Smooth muscle cell (in vitro differentiated cells): Measurements from ENCODE around the gene CASP10. TPM values are rescaled to one million over a fixed set of nuclear protein-coding genes. Genes with fewer than 3 reads are reported as not detected.
A peak's percentile ranks its signal among the peaks of the same experiment; 100 is the strongest.

ENCODE experiments used
- DNase-seq: peaks from one replicate; lab custom pipeline; 2025; ENCODE audit not compliant: unreplicated experiment; lab: John Stamatoyannopoulos, UW
- H2AFZ ChIP-seq: fragments of 200-600 bp; sonication (generic); 2 replicates; pipeline ENCODE4 v1.6.0; 2016; ENCODE audit warnings: antibody characterized with exemption, low read depth, mild to moderate bottlenecking
- H3F3A ChIP-seq: fragments of 200-600 bp; sonication (generic); 2 replicates; pipeline ENCODE4 v1.6.0; 2017; ENCODE audit warnings: antibody characterized with exemption, low read depth
- H3K27ac ChIP-seq: fragments of 200-600 bp; sonication (generic); 2 replicates; pipeline ENCODE4 v1.5.1; 2016; ENCODE audit warnings: low read depth, mild to moderate bottlenecking
- H3K27me3 ChIP-seq: fragments of 200-600 bp; sonication (generic); 2 replicates; pipeline ENCODE4 v1.6.1; 2016; ENCODE audit warnings: low read depth, mild to moderate bottlenecking
- H3K36me3 ChIP-seq: fragments of 200-600 bp; sonication (generic); 2 replicates; pipeline ENCODE4 v1.5.1; 2016; ENCODE audit warnings: low read depth
- H3K4me1 ChIP-seq: fragments of 200-600 bp; sonication (generic); 2 replicates; pipeline ENCODE4 v1.5.1; 2016; ENCODE audit warnings: low read depth
- H3K4me2 ChIP-seq: fragments of 200-600 bp; sonication (generic); 2 replicates; pipeline ENCODE4 v1.6.0; 2016; ENCODE audit warnings: mild to moderate bottlenecking
- H3K4me3 ChIP-seq: fragments of 200-600 bp; sonication (generic); 2 replicates; pipeline ENCODE4 v1.5.1; 2016; ENCODE audit warnings: mild to moderate bottlenecking
- H3K79me2 ChIP-seq: fragments of 200-600 bp; sonication (generic); 2 replicates; pipeline ENCODE4 v1.6.0; 2016; ENCODE audit warnings: low read depth, mild to moderate bottlenecking
- H3K9ac ChIP-seq: fragments of 200-600 bp; sonication (generic); 2 replicates; pipeline ENCODE4 v1.6.0; 2016; ENCODE audit warnings: low read depth
- H3K9me3 ChIP-seq: fragments of 200-600 bp; sonication (generic); replicated peaks from 2 replicates; pipeline ENCODE4 v1.5.1; 2016; ENCODE audit warnings: low read depth
- H4K20me1 ChIP-seq: fragments of 200-600 bp; sonication (generic); 2 replicates; pipeline ENCODE4 v1.6.0; 2016; ENCODE audit warnings: low read depth
- CTCF ChIP-seq: fragments of 200-600 bp; sonication (generic); IDR thresholded peaks from 2 replicates; pipeline ENCODE4 v1.5.1; 2017; ENCODE audit warnings: borderline replicate concordance, mild to moderate bottlenecking, antibody characterized with exemption; ENCODE audit not compliant: insufficient read depth, poor library complexity, severe bottlenecking
- WGBS: methylation state at CpG from one replicate; pipeline ENCODE4 v1.1.7; 2016; ENCODE audit warnings: low lambda C conversion rate; 5-methylcytosine and 5-hydroxymethylcytosine counted together
- polyA plus RNA-seq: library from polyadenylated mRNA; unstranded; fragments of >200 nt; fragmentation: Nextera tagmentation; extraction: Ambion mirVana; gene quantifications from 2 replicates; pipeline ENCODE4 v1.2.1, GENCODE V29; 2016
- total RNA-seq: library from RNA; depleted of rRNA; stranded (reverse); fragments of >200 nt; gene quantifications from 2 replicates; pipeline ENCODE4 v1.2.3, GENCODE V29; 2014

Gene CASP10
- total and polyA plus RNA-seq, 2 experiments from 2014 or later, result 0.36 to 1.1 TPM

DNA sequence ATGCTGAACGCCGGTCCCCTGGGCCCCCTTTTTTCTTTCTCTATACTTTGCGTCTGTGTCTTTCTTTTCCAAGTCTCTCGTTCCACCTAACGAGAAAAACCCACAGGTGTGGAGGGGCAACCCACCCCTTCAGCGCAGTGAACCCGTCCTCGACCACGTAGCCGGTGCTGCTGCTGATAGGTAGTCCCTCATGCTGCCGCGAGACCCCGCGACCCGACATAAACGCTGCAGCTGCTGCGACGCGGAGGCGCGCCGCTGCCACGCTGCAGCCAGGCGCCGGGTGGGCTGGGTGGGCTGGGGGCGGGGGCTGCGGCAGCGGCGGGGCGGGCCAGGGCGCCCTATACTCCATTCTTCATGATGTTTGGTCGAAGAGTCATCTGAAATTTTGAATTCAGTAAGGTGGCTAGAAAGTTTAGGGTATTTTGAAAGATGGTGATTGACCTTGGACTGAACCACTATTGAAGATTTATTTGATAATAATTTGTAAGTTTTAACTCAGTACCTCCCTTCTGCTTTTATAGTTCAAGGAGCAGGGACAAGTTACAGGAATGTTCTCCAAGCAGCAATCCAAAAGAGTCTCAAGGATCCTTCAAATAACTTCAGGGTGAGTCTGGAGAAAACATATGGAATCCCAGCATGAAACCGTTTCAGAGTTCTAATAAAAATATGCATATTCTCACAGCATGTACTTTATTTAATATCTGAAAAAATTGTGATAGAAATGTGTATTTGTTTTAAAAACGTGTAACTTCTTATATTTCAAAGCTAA lies 42.9 kb upstream of the CASP10 start:
- no peaks in the 10 kb centered on the region for H3K36me3 ChIP-seq
- no peaks in the 10 kb centered on the region for H3K4me1 ChIP-seq
- no peaks in the 10 kb centered on the region for H3K27me3 ChIP-seq
- H4K20me1 ChIP-seq, result no peaks in the 10 kb centered on the region
- H3F3A ChIP-seq, result no peaks in the 10 kb centered on the region
- H2AFZ ChIP-seq, result no peak overlapping the region
- 50% methylated on average over 34 of the region's 34 CpGs for WGBS
- H3K27ac ChIP-seq, result no peak overlapping the region
- H3K9me3 ChIP-seq, result no peaks in the 10 kb centered on the region
- H3K4me2 ChIP-seq, result no peak overlapping the region
- DNase-seq, result no peak
- no peak for TF ChIP-seq CTCF
- H3K9ac ChIP-seq, result no peak overlapping the region
- H3K4me3 ChIP-seq, result no peak overlapping the region
- H3K79me2 ChIP-seq, result peaks cover 3% of the 10 kb centered on the region

DNA sequence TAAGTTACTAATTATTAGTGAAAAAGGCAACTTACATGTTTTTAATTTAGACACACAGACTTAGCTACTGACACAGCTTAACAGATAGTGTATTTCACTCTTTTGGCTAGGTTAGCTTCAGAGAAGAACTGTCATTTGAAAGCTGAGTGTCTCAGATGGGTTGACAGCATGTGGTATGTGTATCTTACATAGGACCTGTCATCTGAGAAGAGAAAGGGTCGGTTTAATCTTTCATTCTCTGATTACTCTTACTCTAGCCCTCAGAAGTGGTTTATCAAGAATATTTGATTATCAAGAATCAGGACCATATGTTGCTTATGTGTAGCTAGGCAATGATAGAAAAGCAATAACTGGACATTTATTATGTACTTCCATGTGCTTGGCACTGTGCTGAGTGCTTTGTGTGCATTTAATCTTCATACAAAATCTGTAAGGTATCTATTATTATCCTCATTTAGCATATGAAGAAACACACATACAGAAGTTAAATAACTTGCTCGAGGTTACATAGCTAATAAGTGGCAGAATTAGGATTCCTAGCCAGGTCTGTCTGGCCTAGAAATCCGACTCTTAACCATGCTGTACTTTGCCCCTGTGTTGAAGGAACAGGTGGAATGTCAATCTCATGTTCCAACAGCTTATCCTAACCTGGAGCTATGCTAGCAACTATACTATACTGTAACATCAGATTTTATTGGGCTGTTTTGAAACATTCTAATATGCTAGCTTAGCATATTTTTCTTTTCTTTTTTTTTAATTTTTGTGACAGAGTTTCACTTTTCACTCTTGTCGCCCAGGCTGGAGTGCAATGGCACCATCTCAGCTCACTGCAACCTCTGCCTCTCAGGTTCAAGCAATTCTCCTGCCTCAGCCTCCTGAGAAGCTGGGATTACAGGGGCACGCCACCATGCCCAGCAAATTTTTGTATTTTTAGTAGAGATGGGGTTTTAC lies 38.6 kb upstream of the CASP10 start:
- no peak overlapping the region for H3K4me3 ChIP-seq
- TF ChIP-seq CTCF, result no peak
- H3K27ac ChIP-seq, result no peak overlapping the region
- no peak overlapping the region for H2AFZ ChIP-seq
- H3K79me2 ChIP-seq, result no peaks in the 10 kb centered on the region
- H3K4me2 ChIP-seq, result no peak overlapping the region
- no peaks in the 10 kb centered on the region for H3K4me1 ChIP-seq
- DNase-seq, result no peak
- no peaks in the 10 kb centered on the region for H3K36me3 ChIP-seq
- no peak overlapping the region for H3K9ac ChIP-seq
- no peaks in the 10 kb centered on the region for H3K9me3 ChIP-seq
- WGBS, result 98% methylated on average over 5 of the region's 5 CpGs
- H3F3A ChIP-seq, result peaks cover 10% of the 10 kb centered on the region
- no peaks in the 10 kb centered on the region for H3K27me3 ChIP-seq
- no peaks in the 10 kb centered on the region for H4K20me1 ChIP-seq

GRCh38 chr2:201148434-201148990 lies 34.4 kb upstream of the CASP10 start:
- WGBS, result 81% methylated on average over 1 of the region's 1 CpG
- H3K4me3 ChIP-seq, result no peak overlapping the region

More at GRCh38 chr2:201148434-201148990, 34.4 kb upstream of the CASP10 start:
- Histone ChIP-seq H3K36me3 (no peaks in the 10 kb centered on the region), H3K4me1 (peaks cover 14% of the 10 kb centered on the region), H3F3A (peaks cover 14% of the 10 kb centered on the region), H3K9me3 (no peaks in the 10 kb centered on the region), H3K27ac (peak overlapping the region; percentile 96), H3K9ac (peak overlapping the region; percentile 18), H4K20me1 (no peaks in the 10 kb centered on the region), H2AFZ (no peak overlapping the region), H3K79me2 (no peaks in the 10 kb centered on the region), H3K4me2 (no peak overlapping the region), H3K27me3 (no peaks in the 10 kb centered on the region)
- TF ChIP-seq CTCF, result no peak
- DNase-seq, result no peak
